HG02970 (cell line): Measurements from ENCODE around the gene PRMT3.
"Not testable (repeated sequence)": the region's sequence is repeated elsewhere in the genome, so short reads cannot be mapped to it uniquely, and the experiment has no call there.

Source experiments
- ATAC-seq: cut with Tn5 transposase; IDR thresholded peaks from one replicate; pipeline ENCODE4 v1.9.1; 2021; ENCODE audit warnings: mild to moderate bottlenecking, moderate library complexity, moderate number of reproducible peaks; ENCODE audit not compliant: unreplicated experiment, low FRiP score

Gene PRMT3

DNA sequence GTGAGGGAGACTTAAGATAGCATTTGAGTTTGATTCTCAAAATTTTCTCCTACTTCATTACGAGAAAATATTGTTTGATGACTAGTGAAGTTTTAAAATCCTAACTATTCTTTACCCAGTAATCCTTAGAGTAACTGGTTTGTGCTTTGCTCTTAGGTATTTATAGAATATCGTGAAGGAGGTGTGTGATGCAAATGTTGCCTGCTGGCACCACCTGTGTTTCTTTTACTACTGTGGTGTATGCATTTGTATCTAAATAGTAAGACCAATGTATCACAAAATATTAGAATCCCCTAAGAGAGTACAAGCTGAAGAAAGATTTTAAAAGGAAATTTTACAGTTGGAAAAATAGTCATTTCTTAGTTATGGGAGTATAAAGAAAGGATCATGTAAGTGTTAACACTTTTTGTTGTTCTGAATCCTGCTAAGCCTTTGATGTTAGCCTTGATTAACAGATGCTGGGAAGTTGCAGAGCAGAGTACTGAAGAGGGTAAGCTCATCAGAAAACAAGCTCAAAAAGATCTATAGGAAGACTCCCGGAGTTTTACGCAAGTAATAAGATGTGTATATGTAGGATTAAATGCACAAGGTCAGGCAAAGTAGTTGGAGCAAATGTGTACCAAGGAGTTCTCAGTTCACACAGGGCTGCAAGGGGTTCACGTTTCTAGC, 109.7 kb downstream of the PRMT3 start:
- no peak for ATAC-seq

DNA sequence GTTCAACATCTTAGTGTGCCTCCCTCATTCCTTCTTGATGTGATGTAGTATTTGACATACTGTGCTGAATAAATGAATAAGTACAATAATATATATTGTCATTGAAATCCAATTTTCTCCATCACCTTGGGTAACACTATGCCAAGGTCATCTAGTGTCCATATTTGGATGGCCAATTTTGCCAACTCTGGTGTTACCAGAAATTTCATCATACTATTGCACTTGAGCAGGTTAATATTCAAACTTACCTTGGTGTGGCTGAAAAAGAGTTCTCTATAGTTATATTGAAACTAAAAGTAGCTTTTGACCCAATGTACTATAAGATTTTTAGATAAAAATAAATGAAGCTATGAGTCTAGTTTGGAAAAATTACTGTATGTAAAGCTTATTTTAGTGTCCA, 113.7 kb downstream of the PRMT3 start:
- no peak for ATAC-seq

DNA sequence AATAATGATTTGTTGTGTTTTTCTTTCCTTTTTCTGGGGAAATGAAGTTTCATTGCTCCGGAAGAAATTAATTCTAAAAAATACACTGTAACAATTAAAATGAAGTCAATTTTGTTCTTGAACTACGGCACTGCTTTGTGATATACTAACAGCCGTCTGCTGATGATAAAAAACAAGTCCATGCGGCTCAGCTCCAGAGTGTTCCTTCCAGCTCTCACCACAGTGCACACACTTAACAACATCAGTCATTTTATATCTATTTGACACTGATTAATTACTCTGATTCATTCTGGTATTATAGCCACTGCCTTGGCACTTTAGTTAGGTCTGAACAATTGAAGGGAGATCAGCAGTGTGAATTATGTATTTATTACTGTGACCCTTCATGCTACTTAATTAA, 114.5 kb downstream of the PRMT3 start:
- no peak for ATAC-seq

DNA sequence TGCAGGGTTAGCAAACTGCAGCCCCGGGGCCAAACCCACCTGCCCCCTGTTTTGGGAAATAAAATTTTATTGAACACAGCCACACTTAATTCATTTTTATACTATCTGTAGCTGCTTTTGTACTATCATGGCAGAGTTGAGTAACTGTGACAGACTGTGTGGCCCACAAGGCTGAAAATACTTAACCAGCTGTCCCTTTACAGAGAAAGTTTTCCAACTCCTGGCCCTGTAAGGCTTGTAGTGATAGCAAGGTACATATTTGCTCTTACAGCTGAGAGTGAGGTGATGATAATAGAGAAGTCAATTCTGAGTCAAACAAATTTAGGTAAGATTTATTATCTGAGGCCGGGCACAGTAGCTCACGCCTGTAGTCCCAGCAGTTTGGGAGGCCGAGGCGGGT, 124.5 kb downstream of the PRMT3 start:
- no peak for ATAC-seq

DNA sequence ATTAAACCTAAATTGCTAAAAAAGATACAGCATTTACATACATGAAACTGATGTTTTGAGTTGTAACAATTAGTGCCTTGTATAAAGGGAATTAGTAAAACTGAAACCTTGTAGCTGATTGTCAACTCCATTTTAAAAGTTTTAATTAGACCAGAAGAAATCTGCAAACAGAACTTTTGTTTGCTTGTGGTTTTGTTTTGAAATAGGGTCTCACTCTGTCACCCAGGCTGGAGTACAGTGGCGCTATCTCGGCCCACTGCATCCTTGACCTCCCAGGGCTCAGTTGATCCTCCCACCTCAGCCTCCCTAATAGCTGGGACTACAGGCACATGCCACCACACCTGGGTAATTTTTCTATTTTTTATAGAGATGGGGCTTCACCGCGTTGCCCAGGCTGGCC, 125.4 kb downstream of the PRMT3 start:
- ATAC-seq = no peak

DNA sequence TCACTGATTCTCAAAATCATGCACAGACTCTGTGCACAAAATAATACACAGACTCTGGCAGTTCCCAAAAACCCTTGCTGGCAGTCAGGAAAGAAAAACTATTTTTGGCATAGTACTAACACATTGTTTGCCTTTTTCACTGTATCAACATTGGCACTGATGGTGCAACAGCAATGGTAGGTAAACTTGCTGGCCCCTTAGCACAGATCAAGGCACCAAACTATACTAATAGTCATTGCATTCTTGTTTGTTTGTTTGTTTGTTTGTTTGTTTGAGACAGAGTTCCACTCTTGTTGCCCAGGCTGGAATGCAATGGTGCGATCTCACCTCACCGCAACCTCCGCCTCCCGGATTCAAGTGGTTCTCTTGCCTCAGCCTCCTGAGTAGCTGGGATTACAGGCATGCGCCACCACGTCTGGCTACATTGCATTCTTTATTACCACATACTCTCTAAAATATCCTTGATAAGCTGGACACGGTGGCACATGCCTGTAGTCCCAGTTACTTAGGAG, 130.9 kb downstream of the PRMT3 start:
- no peak for ATAC-seq

DNA sequence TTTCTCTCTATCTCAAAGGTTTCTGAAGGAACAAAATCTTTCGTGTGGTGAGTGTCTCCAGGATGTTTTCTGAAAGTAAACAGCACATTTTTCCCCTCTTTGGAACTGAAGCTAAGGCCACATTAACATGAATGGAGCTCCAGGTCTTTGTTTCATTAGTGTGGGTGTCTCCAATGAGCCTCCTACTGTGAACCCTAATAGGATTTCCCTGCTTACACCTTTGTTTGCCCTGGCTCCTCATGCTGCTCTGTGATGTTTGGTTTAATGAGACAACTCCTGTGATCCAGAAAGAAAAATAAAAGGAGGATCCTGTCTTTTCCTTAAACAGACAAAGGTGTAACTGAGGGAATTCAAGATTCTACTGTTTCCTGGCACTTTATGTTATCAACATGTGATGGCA, 135.0 kb downstream of the PRMT3 start:
- no peak for ATAC-seq

DNA sequence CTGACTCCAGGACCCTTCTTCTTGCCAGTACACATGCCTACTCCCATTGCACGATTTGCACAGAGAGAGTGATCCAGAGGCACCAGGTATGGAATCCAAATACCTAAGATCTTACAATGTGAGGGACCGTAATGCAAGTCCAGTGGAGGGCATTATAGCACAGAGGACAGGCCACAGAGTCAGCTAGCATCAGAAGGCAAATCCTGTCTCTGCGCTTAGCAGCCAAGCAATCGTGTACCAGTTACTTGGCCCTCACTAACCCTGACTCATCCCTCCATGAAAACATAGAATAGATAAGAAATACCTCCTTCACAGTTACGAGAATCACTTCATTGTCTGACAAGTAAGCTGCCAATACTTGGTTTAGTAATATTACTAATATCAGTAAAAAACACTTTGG, 142.2 kb downstream of the PRMT3 start:
- no peak for ATAC-seq

DNA sequence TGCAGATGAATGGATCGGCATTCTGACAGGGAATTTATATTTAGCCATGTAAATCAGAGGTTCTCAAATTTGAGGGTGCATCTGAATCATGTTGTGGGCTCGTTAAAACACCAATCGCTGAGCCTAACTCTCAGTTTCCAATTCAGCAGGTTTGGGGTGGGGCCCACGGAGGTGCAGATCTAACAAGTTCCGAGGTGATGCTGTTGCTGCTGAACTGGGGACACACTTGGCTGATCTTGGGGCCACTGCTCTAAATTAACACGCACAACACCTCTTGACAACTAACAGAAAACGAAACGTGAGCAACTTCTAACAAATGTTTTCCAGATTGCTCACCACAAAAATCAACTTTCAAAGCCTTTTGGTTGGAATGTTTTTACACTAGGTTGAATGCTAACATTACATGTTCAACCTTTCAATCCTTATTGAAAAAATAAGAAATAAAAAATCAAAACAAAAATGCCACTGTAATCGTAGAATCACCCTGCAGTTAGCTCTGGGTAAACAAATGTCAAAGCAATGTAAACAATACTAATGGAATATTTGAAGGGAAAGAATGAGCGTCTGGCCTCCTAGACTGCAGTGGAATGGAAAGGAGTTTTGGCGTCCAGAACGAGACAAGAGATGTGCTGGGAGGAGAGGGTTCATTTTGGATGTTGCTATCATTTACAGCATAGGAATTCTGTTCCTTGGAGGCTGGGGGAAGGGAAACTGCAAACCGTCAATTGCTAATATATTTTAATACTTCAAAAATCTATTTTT, 143.6 kb downstream of the PRMT3 start:
- ATAC-seq = no peak

DNA sequence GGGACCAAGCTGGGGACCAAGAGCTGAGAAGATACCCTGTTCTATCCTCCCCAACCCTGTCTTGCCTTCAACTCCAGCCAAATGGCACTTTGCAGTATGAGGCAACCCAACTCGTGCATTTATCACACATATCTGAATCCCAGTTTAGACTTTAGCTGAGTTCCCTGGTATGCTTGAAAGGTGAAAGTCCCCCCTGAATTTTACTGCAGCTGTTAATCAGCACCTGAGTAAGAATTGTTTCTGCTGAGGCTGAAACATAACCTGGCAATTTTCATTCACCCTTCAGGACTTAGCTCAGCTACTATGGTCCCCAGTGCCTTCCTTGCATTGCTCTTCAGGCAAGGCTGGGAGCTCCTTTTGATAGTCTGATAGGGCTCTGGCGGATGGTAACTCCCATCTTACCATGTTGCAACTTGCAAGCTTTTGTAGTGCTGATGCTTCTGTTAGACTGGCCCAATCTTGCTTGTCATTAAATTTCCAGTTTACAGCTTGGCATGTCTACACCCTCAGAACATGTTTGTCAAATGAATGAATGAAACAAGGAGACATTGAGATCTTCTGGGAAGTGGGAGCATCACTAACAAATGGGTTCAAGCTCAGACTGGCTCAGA, 147.9 kb downstream of the PRMT3 start:
- ATAC-seq = no peak

DNA sequence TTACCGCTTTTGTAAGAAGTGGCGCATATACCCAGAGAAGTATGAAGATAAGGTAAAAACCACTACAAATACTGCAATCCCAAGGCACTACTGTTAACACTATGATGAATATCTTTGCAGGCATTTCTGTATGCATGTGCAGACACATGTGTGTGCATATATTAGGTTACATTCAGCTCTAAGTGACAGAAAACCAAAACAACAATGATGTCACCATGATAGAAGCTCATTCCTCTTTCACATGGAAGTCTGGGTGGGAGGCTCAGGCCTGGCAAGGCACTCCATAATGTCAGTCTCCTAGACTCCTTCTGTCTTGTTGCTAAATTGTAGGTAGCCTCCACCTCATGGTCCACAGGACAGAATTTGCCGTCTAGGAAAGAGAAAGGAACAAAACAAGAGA, 148.8 kb downstream of the PRMT3 start:
- no peak for ATAC-seq

DNA sequence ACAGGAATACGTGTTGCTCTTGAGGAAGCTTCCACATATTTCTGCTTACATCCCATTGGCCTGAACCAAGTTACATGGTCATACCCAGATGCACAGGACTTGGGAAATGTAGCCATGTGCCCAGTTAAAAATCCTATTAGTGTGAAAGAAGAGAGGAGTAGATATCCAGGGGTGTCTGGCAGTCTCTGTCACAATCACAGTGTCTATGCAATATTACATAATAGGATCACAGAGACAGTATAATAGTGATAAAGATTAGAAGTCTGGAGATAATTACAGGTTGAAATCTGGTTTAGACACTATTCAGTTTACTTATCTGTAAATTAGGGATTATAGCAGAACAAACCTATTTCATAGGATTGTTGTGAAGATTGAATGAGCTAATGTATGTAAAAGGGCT, 149.3 kb downstream of the PRMT3 start:
- no peak for ATAC-seq

DNA sequence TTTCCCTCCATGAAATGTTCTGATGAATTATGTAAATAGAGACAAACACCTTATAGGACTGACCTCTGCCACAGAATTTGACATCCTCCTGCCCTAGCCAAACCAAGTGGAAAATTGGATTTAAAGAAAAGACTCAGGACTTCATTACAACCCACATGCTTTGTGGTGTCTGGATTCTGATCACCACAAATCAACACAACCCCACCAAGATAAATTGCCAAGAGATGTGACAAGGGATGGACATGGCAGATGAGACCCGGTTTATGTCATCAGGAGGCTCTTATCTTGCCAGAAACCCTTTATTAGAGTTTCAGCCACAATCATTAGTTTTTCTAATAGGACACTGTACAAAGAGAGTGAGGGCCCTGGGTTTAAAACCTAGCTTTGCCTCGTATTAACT, 154.0 kb downstream of the PRMT3 start:
- no peak for ATAC-seq

DNA sequence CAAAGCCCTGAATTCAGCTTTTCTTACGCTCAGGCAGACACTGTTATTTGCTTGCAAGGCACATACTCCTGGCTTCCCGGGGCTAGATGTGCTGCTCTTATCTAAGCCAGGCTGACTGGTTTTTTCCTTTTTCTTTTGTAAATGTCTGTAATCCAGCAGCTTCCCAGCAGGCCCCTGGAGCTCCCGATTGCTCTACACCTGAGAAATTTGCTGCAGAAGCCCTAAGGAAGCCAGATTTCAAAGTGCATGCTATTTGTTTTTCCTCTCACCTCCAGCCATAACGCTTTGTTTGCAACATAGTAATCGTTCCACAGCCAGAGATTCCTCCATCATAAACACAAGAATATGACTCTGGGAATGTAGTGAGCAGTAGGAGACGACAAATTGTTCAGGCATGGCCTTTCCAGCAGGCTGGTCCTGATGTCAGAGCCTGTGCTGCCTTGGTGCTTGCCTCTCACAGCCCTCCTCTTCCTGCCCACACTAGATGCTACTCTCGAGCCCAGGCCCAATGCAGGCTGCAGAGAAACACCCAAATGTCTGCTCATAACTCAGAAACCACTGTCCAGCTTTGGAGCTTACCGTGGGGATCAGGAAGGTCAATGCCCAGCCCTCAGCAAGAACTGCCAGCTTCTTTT, 157.2 kb downstream of the PRMT3 start:
- no peak for ATAC-seq

DNA sequence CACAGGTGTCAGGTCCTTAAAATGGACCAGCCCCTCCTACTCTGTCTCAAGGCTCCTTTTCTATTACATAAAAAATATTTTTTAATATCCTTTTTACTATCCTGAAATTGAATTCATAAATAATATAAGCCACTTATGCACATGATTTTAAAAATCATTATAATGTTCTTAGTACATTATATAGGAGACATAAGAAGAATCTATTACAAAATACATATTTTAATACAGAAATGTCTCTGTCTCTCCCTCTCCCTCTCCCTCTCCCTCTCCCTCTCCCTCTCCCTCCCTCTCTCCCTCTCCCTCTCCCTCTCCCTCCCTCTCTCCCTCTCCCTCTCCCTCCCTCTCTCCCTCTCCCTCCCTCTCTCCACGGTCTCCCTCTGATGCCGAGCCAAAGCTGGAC, 159.9 kb downstream of the PRMT3 start:
- no peak for ATAC-seq

DNA sequence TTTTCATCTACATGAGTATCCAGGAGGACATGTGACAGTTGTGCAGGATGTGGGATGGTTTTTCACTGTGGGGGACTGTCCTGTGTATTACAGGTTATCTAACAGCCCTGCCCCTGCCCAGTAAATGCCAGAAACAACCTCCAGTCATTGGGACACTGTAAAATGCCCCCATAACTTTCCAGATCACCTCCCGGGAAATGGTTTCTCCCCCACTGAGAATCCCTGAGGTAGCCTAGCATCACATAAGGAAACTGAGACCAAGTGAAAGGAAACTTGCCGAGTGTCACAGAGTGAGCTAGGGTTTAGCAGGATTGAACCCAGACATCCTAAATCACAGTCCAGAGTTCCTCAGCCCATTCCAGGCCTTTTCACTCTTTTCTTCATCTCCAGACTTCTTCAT, 163.6 kb downstream of the PRMT3 start:
- no peak for ATAC-seq

DNA sequence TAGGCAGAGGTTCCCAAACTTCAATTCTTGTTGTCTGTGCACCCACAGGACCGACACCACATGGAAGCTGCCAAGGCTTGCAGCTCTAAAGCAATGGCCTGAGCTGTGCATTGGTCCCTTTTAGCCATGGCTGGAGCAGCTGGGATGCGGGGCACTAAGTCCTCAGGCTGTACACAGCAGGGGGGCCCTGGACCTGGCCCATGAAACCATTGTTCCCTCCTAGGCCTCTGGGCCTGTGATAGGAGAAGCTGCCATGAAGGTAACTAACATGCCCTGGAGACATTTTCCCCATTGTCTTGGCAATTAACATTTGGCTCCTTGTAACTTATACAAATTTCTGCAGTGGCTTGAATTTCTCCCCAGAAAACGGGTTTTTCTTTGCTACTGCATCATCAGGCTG, 168.3 kb downstream of the PRMT3 start:
- no peak for ATAC-seq

DNA sequence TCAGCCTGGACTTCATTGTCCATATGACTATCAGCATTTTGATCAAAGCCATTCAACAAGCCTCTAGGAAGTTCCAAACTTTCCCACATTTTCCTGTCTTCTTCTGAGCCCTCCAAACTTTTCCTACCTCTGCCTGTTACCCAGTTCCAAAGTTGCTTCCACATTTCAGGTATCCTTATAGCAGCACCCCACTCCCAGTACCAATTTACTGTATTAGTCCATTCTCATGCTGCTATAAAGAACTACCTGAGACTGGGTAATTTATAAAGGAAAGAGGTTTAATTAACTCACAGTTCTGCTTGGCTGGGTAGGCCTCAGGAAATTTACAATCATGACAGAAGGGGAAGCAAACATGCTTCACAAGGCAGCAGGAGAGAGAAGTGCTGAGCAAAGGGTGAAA, 168.9 kb downstream of the PRMT3 start:
- ATAC-seq = not testable (repeated sequence)

DNA sequence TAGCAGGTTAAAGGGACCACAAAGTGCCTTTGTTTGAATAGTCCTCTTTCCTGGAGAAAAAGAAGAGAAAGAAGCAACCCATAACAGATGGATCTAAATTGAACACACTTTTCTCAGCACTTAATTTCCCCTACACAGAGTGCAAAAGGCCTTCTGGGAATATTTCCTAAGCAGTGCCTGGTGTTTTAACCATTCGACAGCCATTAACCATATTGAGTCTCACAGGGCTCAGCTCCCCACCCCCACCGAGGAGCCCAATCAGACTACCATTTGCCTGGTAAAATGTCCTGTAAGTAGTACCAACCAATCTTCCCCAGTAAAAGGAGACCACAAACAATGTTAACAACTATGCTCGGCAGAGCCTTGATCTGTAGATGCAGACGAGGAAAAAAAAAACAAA, 171.2 kb downstream of the PRMT3 start:
- ATAC-seq = no peak
